GM19351 (cell line): Measurements from ENCODE around the gene DENND6A.
"Not testable (repeated sequence)": the region's sequence is repeated elsewhere in the genome, so short reads cannot be mapped to it uniquely, and the experiment has no call there.

ENCODE experiments used
- ATAC-seq: cut with Tn5 transposase; IDR thresholded peaks from one replicate; pipeline ENCODE4 v1.9.1; 2021; ENCODE audit warnings: mild to moderate bottlenecking, moderate library complexity; ENCODE audit not compliant: unreplicated experiment

Gene DENND6A

GRCh38 chr3:57694146-57694545 lies 1.3 kb upstream of the DENND6A start:
- ATAC-seq: no peak

- ATAC-seq: not testable (repeated sequence)
Observed at GRCh38 chr3:57692133-57692395, 813 bp downstream of the DENND6A start.

GRCh38 chr3:57691411-57692132 lies 1.3 kb downstream of the DENND6A start:
- no peak for ATAC-seq

- no peak for ATAC-seq
Observed at GRCh38 chr3:57689367-57690053, 3.4 kb downstream of the DENND6A start.

GRCh38 chr3:57688291-57688690 lies 4.6 kb downstream of the DENND6A start:
- ATAC-seq: no peak

GRCh38 chr3:57683286-57683685 lies 9.6 kb downstream of the DENND6A start:
- ATAC-seq: no peak

GRCh38 chr3:57682284-57682683 lies 10.6 kb downstream of the DENND6A start:
- ATAC-seq: no peak

- ATAC-seq: no peak
Observed at GRCh38 chr3:57681691-57682090, 11.2 kb downstream of the DENND6A start.

GRCh38 chr3:57680046-57680445 lies 12.8 kb downstream of the DENND6A start:
- ATAC-seq: no peak

- ATAC-seq: no peak
Observed at GRCh38 chr3:57675530-57675929, 17.3 kb downstream of the DENND6A start.

GRCh38 chr3:57673156-57673555 lies 19.7 kb downstream of the DENND6A start:
- no peak for ATAC-seq

- no peak for ATAC-seq
Observed at GRCh38 chr3:57670543-57670942, 22.3 kb downstream of the DENND6A start.

- no peak for ATAC-seq
Observed at GRCh38 chr3:57661404-57661803, 31.5 kb downstream of the DENND6A start.

- no peak for ATAC-seq
Observed at GRCh38 chr3:57659806-57660439, 33.0 kb downstream of the DENND6A start.

GRCh38 chr3:57659004-57659673 lies 33.7 kb downstream of the DENND6A start:
- no peak for ATAC-seq

GRCh38 chr3:57658536-57658935 lies 34.3 kb downstream of the DENND6A start:
- no peak for ATAC-seq

- ATAC-seq: no peak
Observed at GRCh38 chr3:57655727-57656126, 37.1 kb downstream of the DENND6A start.

- ATAC-seq: no peak
Observed at GRCh38 chr3:57654267-57654666, 38.6 kb downstream of the DENND6A start.

- ATAC-seq: no peak
Observed at GRCh38 chr3:57652203-57652602, 40.7 kb downstream of the DENND6A start.

- ATAC-seq: no peak
Observed at GRCh38 chr3:57647292-57647940, 45.5 kb downstream of the DENND6A start.

- ATAC-seq: no peak
Observed at GRCh38 chr3:57646723-57647122, 46.2 kb downstream of the DENND6A start.
